Thymus (tissue), 11 donors: ENCODE results near the gene HES4. TPM values are rescaled to one million over a fixed set of nuclear protein-coding genes. Genes with fewer than 3 reads are reported as not detected.
A peak's percentile ranks its signal among the peaks of the same experiment; 100 is the strongest.
"Not testable (repeated sequence)": the region's sequence is repeated elsewhere in the genome, so short reads cannot be mapped to it uniquely, and the experiment has no call there.

ENCODE experiments used
- DNase-seq, 9 donors: peaks; one replicate each; pipeline ENCODE4 v3.0.0-alpha.2; 2013; ENCODE audit warnings: low spot score in 9 of 9, low read depth in 6 of 9, missing footprints in 1 of 9
- H3K27ac ChIP-seq, 2 donors: one replicate each; pipeline ENCODE4 v1.5.1; 2013; ENCODE audit warnings: control low read depth in 1 of 2, low read depth in 1 of 2, low read length in 1 of 2, mild to moderate bottlenecking in 1 of 2, moderate library complexity in 1 of 2
- H3K27me3 ChIP-seq, 2 donors: one replicate each; pipeline ENCODE4 v1.5.1; 2013; ENCODE audit warnings: low read length in 1 of 2; ENCODE audit not compliant: control insufficient read depth in 2 of 2, insufficient read depth in 1 of 2
- H3K36me3 ChIP-seq, 2 donors: one replicate each; pipeline ENCODE4 v1.5.1; 2013; ENCODE audit warnings: low read length in 1 of 2, mild to moderate bottlenecking in 1 of 2, moderate library complexity in 1 of 2; ENCODE audit not compliant: control insufficient read depth in 2 of 2, insufficient read depth in 2 of 2
- H3K4me1 ChIP-seq, 2 donors: one replicate each; pipeline ENCODE4 v1.5.1; 2013; ENCODE audit warnings: low read length in 2 of 2; ENCODE audit not compliant: control insufficient read depth in 2 of 2, insufficient read depth in 2 of 2
- H3K4me3 ChIP-seq, 2 donors: one replicate each; pipeline ENCODE4 v1.5.1; 2013; ENCODE audit warnings: low read length in 2 of 2, control low read depth in 1 of 2, mild to moderate bottlenecking in 1 of 2
- H3K9me3 ChIP-seq, 2 donors: one replicate each; pipeline ENCODE4 v1.5.1; 2013; ENCODE audit warnings: low read length in 1 of 2, mild to moderate bottlenecking in 1 of 2; ENCODE audit not compliant: control insufficient read depth in 2 of 2, insufficient read depth in 1 of 2
- WGBS: extraction: QIAGEN DNeasy Blood & Tissue Kit; methylation state at CpG from one replicate; pipeline ENCODE4 v1.1.7; 2013; 5-methylcytosine and 5-hydroxymethylcytosine counted together
- polyA plus RNA-seq: library from polyadenylated mRNA; stranded (reverse); fragments of 200-250 nt; gene quantifications from one replicate; pipeline ENCODE4 v1.2.3, GENCODE V29; 2013
- total RNA-seq: library from RNA; stranded (reverse); fragments of 120-200 nt; gene quantifications from one replicate; pipeline ENCODE4 v1.2.4, GENCODE V29; 2013
- donor health status: healthy.

The HES4 gene
- total and polyA plus RNA-seq, 2 donors: 15.5 to 61.3 TPM

GRCh38 chr1:997993-998744 is 1.7 kb downstream of the HES4 start:
- Histone ChIP-seq H3K27me3 (peaks cover 38 to 73% of the 10 kb centered on the region in 2 donors), H3K27ac (no peak overlapping the region), H3K9me3 (peaks cover 4 to 11% of the 10 kb centered on the region in 2 donors), H3K4me1 (peaks cover 32 to 45% of the 10 kb centered on the region in 2 donors), H3K36me3 (peaks cover 0 to 4% of the 10 kb centered on the region in 2 donors), H3K4me3 (peak overlapping the region; percentile 37 to 63)
- WGBS: 21% methylated on average over 75 of the region's 75 CpGs
- no peak for DNase-seq

GRCh38 chr1:997713-997992 is 2.2 kb downstream of the HES4 start:
- Histone ChIP-seq H3K27me3 (peaks cover 38 to 68% of the 10 kb centered on the region in 2 donors), H3K4me3 (no peak overlapping the region)
- WGBS: 80% methylated on average over 3 of the region's 3 CpGs

GRCh38 chr1:996851-997712 is 2.8 kb downstream of the HES4 start:
- Histone ChIP-seq H3K27ac (no peak overlapping the region), H3K36me3 (peaks cover 0 to 4% of the 10 kb centered on the region in 2 donors), H3K4me1 (peaks cover 32 to 45% of the 10 kb centered on the region in 2 donors), H3K4me3 (no peak overlapping the region), H3K9me3 (peaks cover 4 to 21% of the 10 kb centered on the region in 2 donors), H3K27me3 (peaks cover 38 to 65% of the 10 kb centered on the region in 2 donors)
- DNase-seq: no peak
- 69% methylated on average over 24 of the region's 24 CpGs for WGBS

More at GRCh38 chr1:997713-997992, 2.2 kb downstream of the HES4 start:
- H3K27ac ChIP-seq: no peak overlapping the region
- DNase-seq: no peak
- H3K4me1 ChIP-seq: peaks cover 32 to 45% of the 10 kb centered on the region in 2 donors
- peaks cover 4 to 16% of the 10 kb centered on the region in 2 donors for H3K9me3 ChIP-seq
- peaks cover 0 to 4% of the 10 kb centered on the region in 2 donors for H3K36me3 ChIP-seq

DNA sequence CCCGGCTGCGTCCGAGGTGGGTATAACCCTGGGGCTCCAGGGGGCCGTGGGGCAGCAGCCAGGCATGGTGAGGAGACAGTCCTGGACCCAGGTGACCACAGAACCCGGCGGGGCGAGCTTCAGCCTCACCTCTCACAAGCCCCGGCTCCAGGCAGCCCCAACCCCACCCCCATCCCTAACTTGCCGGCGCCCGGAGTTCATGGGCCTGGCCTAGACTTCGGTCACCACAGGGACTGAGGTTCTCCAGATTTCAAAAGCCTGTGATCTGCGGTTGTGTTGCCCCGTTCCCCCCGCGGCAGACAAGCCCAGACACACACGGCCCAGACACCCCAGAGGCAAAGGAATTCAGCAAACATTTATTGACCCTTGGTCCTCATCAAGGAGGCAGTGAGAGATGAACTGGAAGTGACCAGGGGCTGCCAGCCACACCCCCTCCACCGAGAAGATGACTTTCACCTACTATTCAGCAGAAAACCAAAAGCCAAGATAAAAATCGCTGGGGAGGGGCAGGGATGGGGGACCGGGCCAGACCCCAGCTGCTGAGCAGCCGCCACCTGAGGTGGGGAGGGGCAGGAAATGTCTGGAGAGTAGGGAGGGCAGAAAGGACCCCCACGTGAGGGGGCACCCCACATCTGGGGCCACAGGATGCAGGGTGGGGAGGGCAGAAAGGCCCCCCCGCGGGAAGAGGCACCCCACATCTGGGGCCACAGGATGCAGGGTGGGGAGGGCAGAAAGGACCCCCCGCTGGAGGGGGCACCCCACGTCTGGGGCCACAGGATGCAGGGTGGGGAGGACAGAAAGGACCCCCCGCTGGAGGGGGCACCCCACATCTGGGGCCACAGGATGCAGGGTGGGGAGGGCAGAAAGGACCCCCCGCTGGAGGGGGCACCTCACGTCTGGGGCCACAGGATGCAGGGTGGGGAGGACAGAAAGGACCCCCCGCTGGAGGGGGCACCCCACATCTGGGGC is 3.9 kb downstream of the HES4 start:
- 28% methylated on average over 30 of the region's 30 CpGs for WGBS
- Histone ChIP-seq H3K4me3 (no peak overlapping the region), H3K27ac (no peak overlapping the region), H3K36me3 (peaks cover 0 to 4% of the 10 kb centered on the region in 2 donors), H3K27me3 (peaks cover 29 to 53% of the 10 kb centered on the region in 2 donors), H3K4me1 (peaks cover 23 to 40% of the 10 kb centered on the region in 2 donors), H3K9me3 (peaks cover 4 to 27% of the 10 kb centered on the region in 2 donors)
- DNase-seq: peak in 2 of 9 donors; percentile 42 to 58

DNA sequence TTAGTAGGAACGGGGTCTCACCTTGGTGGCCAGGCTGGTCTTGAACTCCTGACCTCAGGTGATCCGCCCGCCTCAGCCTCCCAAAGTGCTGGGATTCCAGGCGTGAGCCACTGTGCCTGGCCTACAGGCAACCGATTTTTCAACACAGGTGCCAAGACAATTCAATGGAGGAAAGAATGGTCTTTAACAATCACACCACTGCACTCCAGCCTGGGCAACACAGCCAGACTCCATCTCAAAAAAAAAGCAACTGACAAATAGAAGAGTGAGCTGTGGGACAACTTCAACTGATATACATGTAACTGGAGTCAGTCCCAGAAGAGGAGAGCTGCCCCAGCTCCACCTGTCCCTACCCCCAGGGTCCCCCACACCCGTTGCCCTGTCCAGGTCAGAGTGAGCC is 5.4 kb downstream of the HES4 start:
- Histone ChIP-seq H3K27me3 (peaks cover 19 to 44% of the 10 kb centered on the region in 2 donors), H3K9me3 (peaks cover 3 to 29% of the 10 kb centered on the region in 2 donors), H3K4me1 (peaks cover 15 to 32% of the 10 kb centered on the region in 2 donors)
- H3K36me3 ChIP-seq, DNase-seq, H3K27ac ChIP-seq, H3K4me3 ChIP-seq: not testable (repeated sequence)
- 83% methylated on average over 6 of the region's 6 CpGs for WGBS

- H3K4me1 ChIP-seq: peaks cover 8 to 30% of the 10 kb centered on the region in 2 donors
- peaks cover 15 to 35% of the 10 kb centered on the region in 2 donors for H3K27me3 ChIP-seq
- H3K4me3 ChIP-seq: no peak overlapping the region
- H3K9me3 ChIP-seq: peaks cover 3 to 31% of the 10 kb centered on the region in 2 donors
- no peak for DNase-seq
- 80% methylated on average over 15 of the region's 15 CpGs for WGBS
- H3K36me3 ChIP-seq: peaks cover 0 to 4% of the 10 kb centered on the region in 2 donors
- no peak overlapping the region for H3K27ac ChIP-seq
These were observed 6.4 kb downstream of the HES4 start for GRCh38 chr1:993379-993995.

- H3K36me3 ChIP-seq: no peaks in the 10 kb centered on the region
- WGBS: 95% methylated on average over 7 of the region's 7 CpGs
- H3K27ac ChIP-seq: no peak overlapping the region
- H3K9me3 ChIP-seq: peaks cover 3 to 31% of the 10 kb centered on the region in 2 donors
- DNase-seq: no peak
- H3K4me1 ChIP-seq: peaks cover 3 to 18% of the 10 kb centered on the region in 2 donors
- no peak overlapping the region for H3K4me3 ChIP-seq
- H3K27me3 ChIP-seq: peaks cover 5 to 24% of the 10 kb centered on the region in 2 donors
These were observed 7.5 kb downstream of the HES4 start for GRCh38 chr1:992362-992761.

DNA sequence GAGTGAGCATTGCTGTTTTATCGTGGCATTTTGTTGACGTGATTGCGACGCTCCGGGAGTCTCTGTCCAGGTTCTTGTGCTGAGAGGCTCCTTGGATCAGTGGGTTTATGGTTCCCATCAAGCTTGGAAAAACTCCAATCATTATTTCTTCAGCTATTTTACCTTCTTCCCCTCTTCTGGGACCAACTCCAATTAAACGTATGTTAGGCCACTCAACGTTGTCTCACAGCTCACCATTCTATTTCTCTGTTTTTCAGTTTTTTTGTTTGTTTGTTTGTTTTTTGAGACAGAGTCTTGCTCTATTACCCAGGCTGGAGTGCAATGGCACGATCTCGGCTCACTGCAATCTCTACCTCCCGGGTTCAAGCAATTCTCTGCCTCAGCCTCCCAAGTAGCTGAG is 8.0 kb downstream of the HES4 start:
- H3K4me3 ChIP-seq: no peak overlapping the region
- peaks cover 3 to 29% of the 10 kb centered on the region in 2 donors for H3K9me3 ChIP-seq
- 97% methylated on average over 10 of the region's 10 CpGs for WGBS
- H3K27me3 ChIP-seq: peaks cover 3 to 19% of the 10 kb centered on the region in 2 donors
- peaks cover 3 to 14% of the 10 kb centered on the region in 2 donors for H3K4me1 ChIP-seq
- no peak for DNase-seq
- no peaks in the 10 kb centered on the region for H3K36me3 ChIP-seq
- no peak overlapping the region for H3K27ac ChIP-seq
